GM21576 (cell line): ENCODE measurements around the gene IGLON5.

Source experiments
- ATAC-seq: cut with Tn5 transposase; IDR thresholded peaks from one replicate; pipeline ENCODE4 v1.9.1; 2021; ENCODE audit warnings: mild to moderate bottlenecking, moderate library complexity; ENCODE audit not compliant: unreplicated experiment

IGLON5 gene

DNA sequence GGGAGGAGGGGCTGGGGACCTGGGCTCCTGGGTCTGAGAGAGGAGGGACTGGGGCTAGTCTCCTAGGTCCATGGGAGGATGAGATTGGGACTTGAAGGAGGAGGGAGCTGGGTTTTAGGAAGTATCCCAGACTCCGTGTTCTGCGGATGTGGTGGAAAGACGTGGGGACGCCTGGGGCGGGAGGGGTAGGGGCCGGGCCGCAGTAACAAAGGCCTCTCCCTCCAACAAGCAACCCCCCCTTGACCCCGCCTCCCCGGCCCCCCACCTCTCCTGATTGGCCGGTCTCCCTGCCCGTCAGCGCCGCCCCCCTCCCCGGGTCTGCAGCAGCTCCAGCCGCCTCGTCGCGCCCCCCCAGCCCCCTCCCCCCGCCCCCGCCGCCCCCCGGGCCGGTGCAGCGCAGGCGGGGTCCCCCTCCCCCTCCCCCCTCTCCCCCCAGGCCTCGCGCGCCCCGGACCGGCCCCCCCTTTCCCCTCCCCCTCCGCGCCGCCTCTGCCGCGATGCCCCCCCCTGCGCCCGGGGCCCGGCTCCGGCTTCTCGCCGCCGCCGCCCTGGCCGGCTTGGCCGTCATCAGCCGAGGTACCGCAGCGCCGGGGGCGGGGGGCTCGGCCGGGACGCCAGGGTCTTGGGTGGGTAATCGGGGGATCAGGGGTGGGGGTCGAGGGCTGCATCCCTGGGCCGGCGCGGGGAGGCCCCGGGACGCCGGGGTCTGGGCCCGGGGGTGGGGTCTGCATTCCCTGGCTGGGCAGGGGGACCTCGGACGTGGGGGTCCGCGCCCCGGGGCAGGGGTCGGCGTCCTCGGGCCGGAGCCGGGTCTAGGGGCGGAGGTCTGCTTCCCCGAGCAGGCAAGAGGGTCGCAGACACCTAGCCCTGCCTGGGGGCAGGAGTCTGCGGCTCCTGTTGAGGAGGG, at the start of gene IGLON5:
Gene IGLON5 (plus strand): TSS at position 294 of the 907 bp plus-strand sequence. CDS start 204 bp downstream, at position 498.
- ATAC-seq: no peak

DNA sequence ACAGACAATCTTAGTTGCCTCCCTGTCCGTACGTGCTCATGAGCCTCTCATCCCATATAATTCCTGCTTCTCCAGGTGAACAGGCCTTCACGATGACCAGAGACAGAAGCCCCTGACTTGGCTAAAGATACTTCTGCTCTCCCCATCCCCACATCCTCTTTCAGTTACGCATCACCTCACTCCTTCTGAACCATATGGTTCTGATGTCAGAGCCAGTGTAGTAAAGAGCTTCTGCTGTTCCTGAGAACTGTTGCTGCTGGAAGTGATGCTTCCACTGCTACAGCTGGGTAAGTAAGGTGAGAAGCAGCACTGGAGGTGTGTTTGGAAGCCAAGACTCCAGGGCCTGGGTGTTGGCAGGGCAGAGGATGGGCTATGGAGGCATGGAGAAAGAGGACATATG, 47.6 kb upstream of the IGLON5 start:
- ATAC-seq: no peak

- ATAC-seq: no peak
These were observed 40.4 kb upstream of the IGLON5 start for GRCh38 chr19:51271067-51271466.

- no peak for ATAC-seq
These were observed 39.1 kb upstream of the IGLON5 start for GRCh38 chr19:51272183-51272810.

- no peak for ATAC-seq
These were observed 37.2 kb upstream of the IGLON5 start for GRCh38 chr19:51274049-51274770.

GRCh38 chr19:51277112-51277511, 34.3 kb upstream of the IGLON5 start:
- ATAC-seq: no peak

DNA sequence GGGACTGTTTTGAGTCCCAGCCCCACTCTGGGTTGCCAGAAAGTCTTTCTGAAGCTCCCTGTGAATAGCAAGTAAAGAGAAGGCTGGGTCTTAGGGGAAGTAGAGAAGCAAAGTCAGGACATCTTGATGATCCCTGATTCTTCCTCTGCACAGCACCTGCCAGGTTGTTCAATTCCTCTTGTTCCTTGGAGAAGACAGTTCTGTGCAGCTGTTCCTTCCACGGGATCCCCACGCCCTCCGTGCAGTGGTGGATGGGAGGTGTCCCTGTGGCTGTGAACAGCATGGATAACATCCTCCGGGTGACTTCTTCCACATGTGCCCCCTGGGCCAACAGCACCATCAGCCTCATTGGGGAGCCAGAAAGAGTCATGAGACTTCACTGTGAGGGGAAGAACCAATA, 29.1 kb upstream of the IGLON5 start:
- no peak for ATAC-seq

DNA sequence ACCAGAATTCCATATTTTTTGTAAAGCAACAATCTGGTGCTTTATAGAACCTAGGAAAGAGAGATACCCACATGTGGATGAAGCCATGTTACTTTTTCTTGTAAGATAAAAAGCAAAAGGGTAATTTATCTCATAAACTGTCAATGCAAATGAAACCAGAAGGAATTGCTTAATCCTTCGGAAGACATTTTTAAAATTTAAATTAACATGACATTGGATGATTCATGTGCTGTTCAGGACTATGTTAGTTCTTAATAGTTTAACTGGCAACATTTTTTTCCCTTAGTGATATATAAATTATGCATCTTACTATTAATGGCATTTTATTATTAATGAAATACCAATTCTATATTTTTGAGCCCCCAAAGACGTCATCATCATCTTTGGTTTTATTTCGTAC, 25.8 kb upstream of the IGLON5 start:
- ATAC-seq: no peak

- ATAC-seq: no peak
These were observed 21.8 kb upstream of the IGLON5 start for GRCh38 chr19:51289635-51290034.

DNA sequence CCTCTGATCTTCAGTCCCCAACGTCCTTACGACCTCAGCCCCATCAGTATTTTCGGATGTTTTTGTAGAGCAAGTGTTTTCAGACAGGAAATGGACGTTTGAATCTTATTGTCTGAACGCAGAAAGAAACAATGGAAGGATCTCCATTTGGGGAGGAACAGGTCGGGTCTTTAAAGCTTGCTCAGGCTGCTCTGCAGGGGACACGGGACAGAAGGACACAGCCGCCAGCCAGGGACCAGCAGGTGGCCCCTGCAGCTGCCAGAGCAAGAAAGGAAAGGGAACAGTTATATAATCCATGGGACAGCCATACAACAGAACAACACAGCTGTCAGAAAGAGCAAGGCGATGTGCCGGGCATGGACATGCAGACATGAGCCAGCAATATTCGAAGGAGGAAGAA, 18.5 kb upstream of the IGLON5 start:
- ATAC-seq: no peak

DNA sequence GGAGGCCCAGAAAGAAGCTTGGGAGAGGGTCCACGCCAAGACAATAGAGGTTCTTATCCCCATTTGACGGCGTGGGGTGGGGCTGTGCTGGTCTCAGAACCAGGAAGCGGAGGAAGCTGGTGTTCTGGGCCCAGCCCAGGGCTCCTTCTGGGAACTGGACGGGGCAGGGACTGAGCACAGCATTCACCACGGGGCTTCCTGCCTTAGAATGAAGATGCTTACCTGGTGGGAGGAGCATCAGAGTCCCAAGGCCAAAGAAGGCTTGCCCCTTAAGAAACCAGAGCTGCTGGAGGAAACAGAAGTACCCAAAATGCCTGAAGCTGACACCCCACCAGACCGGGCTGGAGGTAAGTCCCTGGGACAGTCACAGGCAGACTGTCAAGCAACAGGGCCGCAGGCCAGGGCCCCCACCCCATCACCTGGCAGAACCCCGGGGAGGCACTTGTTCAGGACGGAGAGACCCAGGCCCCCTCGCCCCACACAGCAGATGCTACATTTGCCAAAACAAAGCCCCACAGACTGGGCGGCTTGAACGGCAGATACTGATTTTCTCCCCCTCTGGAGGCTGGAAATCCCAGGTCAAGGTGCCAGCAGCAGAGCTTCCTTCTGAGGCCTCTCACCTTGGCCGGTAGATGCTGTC, 17.8 kb upstream of the IGLON5 start:
- ATAC-seq: no peak

DNA sequence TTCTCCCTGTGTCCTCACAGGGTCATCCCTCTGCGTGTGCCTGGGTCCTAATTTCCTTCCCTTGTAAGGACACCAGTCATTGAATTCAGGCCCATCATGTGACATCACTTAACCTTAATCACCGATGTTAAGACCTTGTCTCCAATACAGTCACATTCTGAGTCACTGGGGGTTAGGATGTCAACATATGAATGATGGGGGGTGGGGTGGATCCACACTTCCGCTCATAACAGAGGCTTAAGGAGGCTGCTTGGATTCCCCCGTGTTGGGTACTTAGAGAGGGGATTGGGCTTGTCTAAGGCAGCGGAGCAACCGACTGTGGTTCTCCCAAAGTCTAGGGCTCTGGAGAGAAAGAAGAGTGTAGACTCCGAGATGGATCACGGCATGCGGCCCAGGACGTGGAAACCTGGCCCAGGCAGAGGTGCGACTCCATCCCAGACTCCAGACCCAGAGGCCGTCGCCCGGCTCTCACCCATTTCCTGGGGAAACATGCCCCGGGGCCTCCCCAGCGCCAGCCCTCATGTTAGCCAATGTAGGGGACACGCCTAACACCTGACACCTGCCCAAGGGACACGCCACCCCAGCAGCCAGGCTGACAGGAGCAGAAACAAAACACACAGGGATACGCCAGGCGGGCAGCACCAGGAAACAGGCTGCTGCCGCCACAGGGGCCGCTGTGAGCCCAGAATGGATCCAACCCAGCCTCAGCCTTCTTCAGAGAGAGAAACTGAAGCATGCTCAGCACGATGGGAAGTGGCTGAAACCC, 17.1 kb upstream of the IGLON5 start:
- ATAC-seq: no peak

- no peak for ATAC-seq
These were observed 16.5 kb upstream of the IGLON5 start for GRCh38 chr19:51294977-51295375.

DNA sequence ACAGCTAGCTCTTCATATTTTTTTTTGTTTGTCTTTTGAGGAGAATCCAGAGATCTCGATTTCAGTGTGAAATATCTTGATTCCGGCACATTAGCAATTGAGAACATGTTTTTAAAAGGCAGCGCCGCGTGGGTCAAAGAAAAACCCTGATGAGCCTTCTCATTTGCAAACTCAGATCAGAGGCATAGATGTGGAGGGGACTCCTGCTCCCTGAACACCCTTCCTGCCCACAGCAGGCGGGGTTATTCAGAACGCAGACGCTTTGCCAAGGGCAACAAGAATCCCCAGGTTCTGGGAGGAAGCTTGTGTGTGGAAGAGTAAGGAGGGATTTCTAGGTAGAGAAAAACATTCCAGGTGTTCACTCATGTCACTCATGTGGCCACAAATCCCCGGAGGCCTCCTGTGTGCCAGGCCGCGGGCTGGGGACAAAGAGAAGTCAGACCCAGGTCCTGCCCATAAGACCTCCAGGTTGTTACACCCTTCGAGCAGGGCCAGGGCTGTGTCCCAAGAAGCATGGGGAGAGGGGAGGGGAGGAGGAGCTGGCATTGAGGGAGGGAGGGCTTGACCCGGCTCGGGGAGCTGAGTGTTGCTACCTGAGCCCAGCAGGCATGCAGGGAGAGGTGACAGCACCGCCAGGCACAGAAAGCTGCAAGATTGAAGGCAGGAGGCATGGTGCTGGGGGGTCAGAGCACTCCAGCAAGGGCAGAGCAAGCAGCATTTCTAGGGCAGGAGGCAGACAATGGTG, 15.9 kb upstream of the IGLON5 start:
- no peak for ATAC-seq

GRCh38 chr19:51296336-51297093, 14.9 kb upstream of the IGLON5 start:
- ATAC-seq: no peak

- ATAC-seq: no peak
These were observed 14.0 kb upstream of the IGLON5 start for GRCh38 chr19:51297406-51297805.

- ATAC-seq: no peak
These were observed 10.2 kb upstream of the IGLON5 start for GRCh38 chr19:51301266-51301665.

DNA sequence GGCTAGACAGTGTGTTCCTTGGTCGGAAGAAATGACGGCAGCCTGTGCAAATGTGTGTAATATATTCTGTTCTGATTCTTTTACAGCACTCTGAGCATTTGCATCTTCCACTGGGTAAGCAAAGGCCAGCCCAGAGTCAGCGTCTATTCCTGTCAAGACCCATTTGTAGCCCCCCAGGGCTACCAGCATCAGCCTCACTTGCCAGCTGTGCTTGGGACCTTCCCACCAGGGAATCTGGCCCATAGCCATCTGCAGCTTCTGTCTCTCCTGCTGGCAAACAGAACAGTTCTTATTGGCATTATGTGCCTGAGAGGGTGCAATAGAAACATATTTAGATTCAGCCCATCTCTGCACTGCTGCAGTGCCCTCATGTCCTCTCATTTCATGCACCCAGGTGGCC, 6.0 kb upstream of the IGLON5 start:
- ATAC-seq: no peak

- ATAC-seq: no peak
These were observed 5.2 kb downstream of the IGLON5 start for GRCh38 chr19:51316688-51317087.
